ENCODE results near the gene NR5A2.

GRCh38 chr1:200121421-200121820 lies 93.9 kb downstream of the NR5A2 start:
- TF ChIP-seq CTCF (IDR thresholded peaks at IDR 0.05) (no peak), POLR2A (IDR thresholded peaks at IDR 0.05) (no peak)
